Stimulated activated CD4-positive, alpha-beta T cell treated with anti-CD3 and anti-CD28 coated beads, Interleukin-12 subunit alpha, Interleukin-12 subunit beta, amount 100 ng/mL, for 4 hours (primary cell): ENCODE measurements around the gene SH3RF3.
"Not testable (repeated sequence)": the region's sequence is repeated elsewhere in the genome, so short reads cannot be mapped to it uniquely, and the experiment has no call there.

Experiments used
- DNase-seq: peaks from one replicate; pipeline ENCODE4 v3.0.0-alpha.2; 2020

Gene SH3RF3

GRCh38 chr2:109532728-109533076 lies 403.7 kb downstream of the SH3RF3 start:
- no peak for DNase-seq

GRCh38 chr2:109533823-109534222 lies 404.8 kb downstream of the SH3RF3 start:
- no peak for DNase-seq

GRCh38 chr2:109535217-109535946 lies 406.4 kb downstream of the SH3RF3 start:
- DNase-seq = no peak

GRCh38 chr2:109536556-109536955 lies 407.6 kb downstream of the SH3RF3 start:
- not testable (repeated sequence) for DNase-seq

- DNase-seq = no peak
Measured at GRCh38 chr2:109537565-109538222, 408.7 kb downstream of the SH3RF3 start.

GRCh38 chr2:109538546-109538945 lies 409.5 kb downstream of the SH3RF3 start:
- DNase-seq = no peak

GRCh38 chr2:109542384-109542783 lies 413.4 kb downstream of the SH3RF3 start:
- no peak for DNase-seq

GRCh38 chr2:109545828-109546713 lies 417.1 kb downstream of the SH3RF3 start:
- peak; percentile 59 for DNase-seq

- no peak for DNase-seq
Measured at GRCh38 chr2:109547280-109547679, 418.3 kb downstream of the SH3RF3 start.

- no peak for DNase-seq
Measured at GRCh38 chr2:109549016-109549590, 420.1 kb downstream of the SH3RF3 start.
